ENCODE data around the gene FBLN1. TPM values are rescaled to one million over a fixed set of nuclear protein-coding genes. Genes with fewer than 3 reads are reported as not detected.
A peak's percentile ranks its signal among the peaks of the same experiment; 100 is the strongest.

Gene FBLN1
- total RNA-seq, 1 experiment from 2014 or later, result 28.6 TPM

GRCh38 chr22:45482169-45482568 lies 20.5 kb upstream of the FBLN1 start:
- no peak for TF ChIP-seq CTCF (IDR thresholded peaks at IDR 0.05; ENCODE audit: unreplicated experiment)
- intact Hi-C loops (cut with micrococcal nuclease; ENCODE audit: unreplicated experiment), result no loop called here
- peaks cover 11% of the 10 kb centered on the region for H3K9me3 Mint-ChIP-seq (ENCODE audit: low read depth, unreplicated experiment)
- peaks cover 23% of the 10 kb centered on the region for H3K4me1 Mint-ChIP-seq (ENCODE audit: low read depth, unreplicated experiment)
- H3K4me3 Mint-ChIP-seq (ENCODE audit: low read depth, unreplicated experiment), result no peak overlapping the region
- CTCF ChIA-PET, result interaction anchor here (0.7 kb wide), 2 partner anchors 32 to 432 kb away, joined by 3 to 5 read pairs; no protein-coding TSS in a partner anchor
- no peaks in the 10 kb centered on the region for H3K36me3 Mint-ChIP-seq (ENCODE audit: insufficient read depth, unreplicated experiment)
- no TSS peak for BruUV-seq (replicated peaks)
- DNase-seq, result no peak
- H3K27ac Mint-ChIP-seq (ENCODE audit: unreplicated experiment), result no peak overlapping the region
- H3K27me3 Mint-ChIP-seq (ENCODE audit: unreplicated experiment), result peaks cover 16% of the 10 kb centered on the region

GRCh38 chr22:45483319-45483718 lies 19.4 kb upstream of the FBLN1 start:
- no peak overlapping the region for H3K27ac Mint-ChIP-seq (ENCODE audit: unreplicated experiment)
- TF ChIP-seq CTCF (IDR thresholded peaks at IDR 0.05; ENCODE audit: unreplicated experiment), result no peak
- H3K4me1 Mint-ChIP-seq (ENCODE audit: low read depth, unreplicated experiment), result peaks cover 18% of the 10 kb centered on the region
- BruUV-seq (replicated peaks), result no TSS peak
- no peaks in the 10 kb centered on the region for H3K36me3 Mint-ChIP-seq (ENCODE audit: insufficient read depth, unreplicated experiment)
- intact Hi-C loops (cut with micrococcal nuclease; ENCODE audit: unreplicated experiment), result no loop called here
- peaks cover 5% of the 10 kb centered on the region for H3K27me3 Mint-ChIP-seq (ENCODE audit: unreplicated experiment)
- H3K9me3 Mint-ChIP-seq (ENCODE audit: low read depth, unreplicated experiment), result peaks cover 11% of the 10 kb centered on the region
- CTCF ChIA-PET, result no interaction called here
- H3K4me3 Mint-ChIP-seq (ENCODE audit: low read depth, unreplicated experiment), result no peak overlapping the region
- DNase-seq, result no peak

GRCh38 chr22:45483918-45484499 lies 18.7 kb upstream of the FBLN1 start:
- peaks cover 13% of the 10 kb centered on the region for H3K9me3 Mint-ChIP-seq (ENCODE audit: low read depth, unreplicated experiment)
- no peaks in the 10 kb centered on the region for H3K36me3 Mint-ChIP-seq (ENCODE audit: insufficient read depth, unreplicated experiment)
- no peak overlapping the region for H3K4me3 Mint-ChIP-seq (ENCODE audit: low read depth, unreplicated experiment)
- peaks cover 15% of the 10 kb centered on the region for H3K4me1 Mint-ChIP-seq (ENCODE audit: low read depth, unreplicated experiment)
- no peak for DNase-seq
- H3K27me3 Mint-ChIP-seq (ENCODE audit: unreplicated experiment), result no peaks in the 10 kb centered on the region
- H3K27ac Mint-ChIP-seq (ENCODE audit: unreplicated experiment), result peak overlapping the region; percentile 12
- BruUV-seq (replicated peaks), result no TSS peak
- intact Hi-C loops (cut with micrococcal nuclease; ENCODE audit: unreplicated experiment), result no loop called here
- CTCF ChIA-PET, result no interaction called here
- TF ChIP-seq CTCF (IDR thresholded peaks at IDR 0.05; ENCODE audit: unreplicated experiment), result no peak

- no peak overlapping the region for H3K4me3 Mint-ChIP-seq (ENCODE audit: low read depth, unreplicated experiment)
- intact Hi-C loops (cut with micrococcal nuclease; ENCODE audit: unreplicated experiment), result no loop called here
- no peak for TF ChIP-seq CTCF (IDR thresholded peaks at IDR 0.05; ENCODE audit: unreplicated experiment)
- peaks cover 13% of the 10 kb centered on the region for H3K9me3 Mint-ChIP-seq (ENCODE audit: low read depth, unreplicated experiment)
- H3K4me1 Mint-ChIP-seq (ENCODE audit: low read depth, unreplicated experiment), result peaks cover 15% of the 10 kb centered on the region
- no peak overlapping the region for H3K27ac Mint-ChIP-seq (ENCODE audit: unreplicated experiment)
- no peaks in the 10 kb centered on the region for H3K27me3 Mint-ChIP-seq (ENCODE audit: unreplicated experiment)
- CTCF ChIA-PET, result no interaction called here
- H3K36me3 Mint-ChIP-seq (ENCODE audit: insufficient read depth, unreplicated experiment), result no peaks in the 10 kb centered on the region
- DNase-seq, result no peak
- no TSS peak for BruUV-seq (replicated peaks)
These were observed 17.9 kb upstream of the FBLN1 start for GRCh38 chr22:45484742-45485141.
